Measurements from ENCODE around the gene GNG2.

Gene GNG2

GRCh38 chr14:51860164-51860824 is at the start of gene GNG2:
GNG2 (plus strand) TSS chr14:51860612; CDS start chr14:51950679, 90,067 bp downstream.
- DNase-seq (ENCODE audit: low spot score): peak; percentile 85

GRCh38 chr14:51811706-51812105 is 48.7 kb upstream of the GNG2 start:
- DNase-seq (ENCODE audit: low spot score): no peak

GRCh38 chr14:51816031-51816430 is 44.4 kb upstream of the GNG2 start:
- DNase-seq (ENCODE audit: low spot score): no peak

GRCh38 chr14:51817326-51817725 is 43.1 kb upstream of the GNG2 start:
- no peak for DNase-seq (ENCODE audit: low spot score)

- DNase-seq (ENCODE audit: low spot score): no peak
These were observed 41.5 kb upstream of the GNG2 start for GRCh38 chr14:51818748-51819380.

GRCh38 chr14:51821822-51822221 is 38.6 kb upstream of the GNG2 start:
- DNase-seq (ENCODE audit: low spot score): peak; percentile 72

- DNase-seq (ENCODE audit: low spot score): no peak
These were observed 37.9 kb upstream of the GNG2 start for GRCh38 chr14:51822499-51822898.

GRCh38 chr14:51823706-51824105 is 36.7 kb upstream of the GNG2 start:
- DNase-seq (ENCODE audit: low spot score): no peak

GRCh38 chr14:51824191-51824590 is 36.2 kb upstream of the GNG2 start:
- no peak for DNase-seq (ENCODE audit: low spot score)

GRCh38 chr14:51825926-51826325 is 34.5 kb upstream of the GNG2 start:
- DNase-seq (ENCODE audit: low spot score): no peak

- peak; percentile 56 for DNase-seq (ENCODE audit: low spot score)
These were observed 32.2 kb upstream of the GNG2 start for GRCh38 chr14:51828017-51828797.

- no peak for DNase-seq (ENCODE audit: low spot score)
These were observed 26.2 kb upstream of the GNG2 start for GRCh38 chr14:51834240-51834639.

- no peak for DNase-seq (ENCODE audit: low spot score)
These were observed 24.0 kb upstream of the GNG2 start for GRCh38 chr14:51836417-51836816.

- DNase-seq (ENCODE audit: low spot score): no peak
These were observed 16.1 kb upstream of the GNG2 start for GRCh38 chr14:51844081-51844881.

GRCh38 chr14:51845811-51846210 is 14.6 kb upstream of the GNG2 start:
- no peak for DNase-seq (ENCODE audit: low spot score)

- DNase-seq (ENCODE audit: low spot score): no peak
These were observed 13.6 kb upstream of the GNG2 start for GRCh38 chr14:51846631-51847488.

- no peak for DNase-seq (ENCODE audit: low spot score)
These were observed 13.0 kb upstream of the GNG2 start for GRCh38 chr14:51847489-51847796.

GRCh38 chr14:51848120-51848519 is 12.3 kb upstream of the GNG2 start:
- peak; percentile 34 for DNase-seq (ENCODE audit: low spot score)

- DNase-seq (ENCODE audit: low spot score): no peak
These were observed 11.3 kb upstream of the GNG2 start for GRCh38 chr14:51849097-51849496.

GRCh38 chr14:51850651-51851050 is 9.8 kb upstream of the GNG2 start:
- no peak for DNase-seq (ENCODE audit: low spot score)

GRCh38 chr14:51852541-51852940 is 7.9 kb upstream of the GNG2 start:
- peak; percentile 52 for DNase-seq (ENCODE audit: low spot score)

- DNase-seq (ENCODE audit: low spot score): peak; percentile 66
These were observed 5.2 kb upstream of the GNG2 start for GRCh38 chr14:51855234-51855633.
